Measurements from ENCODE around the gene HOXD1.

Gene HOXD1

GRCh38 chr2:176149481-176149938, 39.0 kb upstream of the HOXD1 start:
- no peak for TF ChIP-seq ZFX (IDR thresholded peaks at IDR 0.05; ENCODE audit: borderline replicate concordance)
- TF ChIP-seq CTCF (IDR thresholded peaks at IDR 0.05), result no peak
- no peak overlapping the region for H3K27ac ChIP-seq

- no peak overlapping the region for H3K27ac ChIP-seq
- TF ChIP-seq CTCF (IDR thresholded peaks at IDR 0.05), result no peak
- TF ChIP-seq ZFX (IDR thresholded peaks at IDR 0.05; ENCODE audit: borderline replicate concordance), result no peak
Observed at GRCh38 chr2:176149939-176150583, 38.4 kb upstream of the HOXD1 start.

GRCh38 chr2:176150584-176151441, 37.7 kb upstream of the HOXD1 start:
- no peak overlapping the region for H3K27ac ChIP-seq
- TF ChIP-seq CTCF (IDR thresholded peaks at IDR 0.05), result no peak
- TF ChIP-seq ZFX (IDR thresholded peaks at IDR 0.05; ENCODE audit: borderline replicate concordance), result no peak

GRCh38 chr2:176151442-176152287, 36.8 kb upstream of the HOXD1 start, which contains the start of gene HOXD4:
HOXD4 (plus strand) TSS chr2:176151550; CDS start chr2:176151634, 84 bp downstream.
- H3K27ac ChIP-seq, result no peak within 1 kb of the TSS
- TF ChIP-seq ZFX (IDR thresholded peaks at IDR 0.05; ENCODE audit: borderline replicate concordance), result no peak
- no peak for TF ChIP-seq CTCF (IDR thresholded peaks at IDR 0.05)

- H3K27ac ChIP-seq, result no peak overlapping the region
- TF ChIP-seq ZFX (IDR thresholded peaks at IDR 0.05; ENCODE audit: borderline replicate concordance) (no peak), CTCF (IDR thresholded peaks at IDR 0.05) (no peak)
Observed at GRCh38 chr2:176152350-176153181, 35.9 kb upstream of the HOXD1 start.

- H3K27ac ChIP-seq, result no peak overlapping the region
- TF ChIP-seq CTCF (IDR thresholded peaks at IDR 0.05), result no peak
- no peak for TF ChIP-seq ZFX (IDR thresholded peaks at IDR 0.05; ENCODE audit: borderline replicate concordance)
Observed at GRCh38 chr2:176154576-176155252, 33.8 kb upstream of the HOXD1 start.

All from 22Rv1 (cell line).